ENCODE measurements around the gene SPTSSA. TPM values are rescaled to one million over a fixed set of nuclear protein-coding genes. Genes with fewer than 3 reads are reported as not detected.
"Not testable (repeated sequence)": the region's sequence is repeated elsewhere in the genome, so short reads cannot be mapped to it uniquely, and the experiment has no call there.

SPTSSA gene
- total RNA-seq, 1 donor from 2014 or later: 18.8 TPM

DNA sequence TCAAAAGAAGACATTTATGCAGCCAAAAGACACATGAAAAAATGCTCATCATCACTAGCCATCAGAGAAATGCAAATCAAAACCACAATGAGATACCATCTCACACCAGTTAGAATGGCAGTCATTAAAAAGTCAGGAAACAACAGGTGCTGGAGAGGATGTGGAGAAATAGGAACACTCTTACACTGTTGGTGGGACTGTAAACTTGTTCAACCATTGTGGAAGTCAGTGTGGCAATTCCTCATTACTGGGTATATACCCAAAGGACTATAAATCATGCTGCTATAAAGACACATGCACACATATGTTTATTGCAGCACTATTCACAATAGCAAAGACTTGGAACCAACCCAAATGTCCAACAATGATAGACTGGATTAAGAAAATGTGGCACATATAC lies 76.2 kb downstream of the SPTSSA start:
- DNase-seq (ENCODE audit: missing footprints); ATAC-seq; intact Hi-C loops (cut with DNase I): not testable (repeated sequence)

DNA sequence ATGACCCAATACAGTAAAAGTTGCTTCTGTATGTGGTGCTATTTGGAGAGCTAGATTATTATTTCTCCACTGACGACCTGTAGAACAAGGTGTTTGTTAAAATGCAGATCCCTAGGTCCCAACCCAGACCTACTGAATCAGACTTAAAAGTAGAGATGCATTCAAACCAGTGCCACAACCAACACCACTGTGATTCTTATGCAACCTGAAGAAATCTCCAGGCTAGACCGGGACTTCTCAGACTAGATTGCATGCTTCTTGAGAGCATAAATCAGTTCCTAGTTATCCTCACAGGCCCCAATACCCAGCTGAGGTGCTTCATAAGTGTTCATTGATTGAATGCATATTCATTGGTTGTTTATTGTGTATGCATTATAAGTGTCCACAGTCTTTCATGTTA lies 78.2 kb downstream of the SPTSSA start:
- DNase-seq (ENCODE audit: missing footprints): no peak
- no peak for ATAC-seq
- intact Hi-C loops (cut with DNase I): no loop called here

Other genes with a start within 250 kb of the SPTSSA start
- gene EAPP, start 77.5 kb upstream of the SPTSSA start, total RNA-seq: 16.7 TPM
- gene SNX6, start 167.9 kb upstream of the SPTSSA start, total RNA-seq: 66.4 TPM